Measurements from ENCODE around the gene SPAG4. TPM values are rescaled to one million over a fixed set of nuclear protein-coding genes. Genes with fewer than 3 reads are reported as not detected.
A peak's percentile ranks its signal among the peaks of the same experiment; 100 is the strongest.

Gene SPAG4
- total and polyA plus RNA-seq, 10 donors, result 2.5 to 32.1 (median 11.5) TPM

GRCh38 chr20:35600993-35601973 lies 14.3 kb upstream of the SPAG4 start:
- peaks cover 8 to 23% (median 19%) of the 10 kb centered on the region in 6 donors for H3K4me1 ChIP-seq
- H3K9me3 ChIP-seq, result no peaks in the 10 kb centered on the region
- DNase-seq, result peak; percentile 94
- H3K36me3 ChIP-seq, result no peaks in the 10 kb centered on the region
- intact Hi-C loops (cut with DNase I; ENCODE audit: low total_unique reads), result no loop called here
- H3K27ac ChIP-seq, result peak overlapping the region in 2 of 8 donors; percentile 17 to 56
- peak; percentile 78 to 84 (median 78) for TF ChIP-seq POLR2AphosphoS5 (IDR thresholded peaks at IDR 0.05)
- peak in 10 of 11 experiments; percentile 31 to 72 (median 54) for TF ChIP-seq CTCF (IDR thresholded peaks at IDR 0.05 in 8 of 11, conservative IDR thresholded peaks at IDR 0.05 in 3 of 11)
- no peak for TF ChIP-seq POLR2A (IDR thresholded peaks at IDR 0.05)
- H3K4me3 ChIP-seq, result peak overlapping the region; percentile 22 to 72 (median 46)
- peaks cover 0 to 44% (median 23%) of the 10 kb centered on the region in 7 donors for H3K27me3 ChIP-seq (replicated peaks in 1 of 7)
- 1 to 2% (median 1%) methylated on average over 45 to 103 of the region's 103 CpGs for WGBS, 5 donors

DNA sequence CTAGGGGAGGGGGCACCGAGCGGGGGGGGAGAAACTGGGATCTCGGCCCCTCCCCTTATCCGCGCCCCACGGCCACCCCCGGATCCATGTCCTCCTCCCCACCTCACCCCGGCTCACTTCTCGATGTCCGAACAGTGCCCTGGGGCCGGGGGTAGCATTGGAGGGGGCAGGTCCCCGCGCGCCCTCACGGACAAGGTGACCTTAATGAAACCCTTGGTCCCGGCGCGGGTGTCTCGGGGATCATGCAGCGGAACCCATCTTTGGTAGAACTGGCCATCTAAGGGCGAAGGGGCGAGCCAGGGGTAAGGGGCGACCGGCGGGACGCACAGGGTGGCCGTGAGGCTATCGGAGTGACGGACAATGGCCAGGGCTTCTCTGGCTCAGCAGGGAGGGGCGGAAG lies 13.6 kb upstream of the SPAG4 start:
- Histone ChIP-seq H3K4me1 (peaks cover 8 to 23% (median 19%) of the 10 kb centered on the region in 6 donors), H3K27me3 (replicated peaks in 1 of 7) (peaks cover 0 to 44% (median 23%) of the 10 kb centered on the region in 7 donors), H3K9me3 (no peaks in the 10 kb centered on the region), H3K36me3 (no peaks in the 10 kb centered on the region), H3K4me3 (peak overlapping the region; percentile 22 to 72 (median 46)), H3K27ac (peak overlapping the region in 2 of 8 donors; percentile 17 to 56)
- DNase-seq, result no peak
- intact Hi-C loops (cut with DNase I; ENCODE audit: low total_unique reads), result no loop called here
- 29 to 90% (median 32%) methylated on average over 2 to 30 of the region's 30 CpGs for WGBS, 5 donors
- TF ChIP-seq CTCF (IDR thresholded peaks at IDR 0.05 in 8 of 11, conservative IDR thresholded peaks at IDR 0.05 in 3 of 11), result no peak
- no peak for TF ChIP-seq POLR2A (IDR thresholded peaks at IDR 0.05)
- no peak for TF ChIP-seq POLR2AphosphoS5 (IDR thresholded peaks at IDR 0.05)

DNA sequence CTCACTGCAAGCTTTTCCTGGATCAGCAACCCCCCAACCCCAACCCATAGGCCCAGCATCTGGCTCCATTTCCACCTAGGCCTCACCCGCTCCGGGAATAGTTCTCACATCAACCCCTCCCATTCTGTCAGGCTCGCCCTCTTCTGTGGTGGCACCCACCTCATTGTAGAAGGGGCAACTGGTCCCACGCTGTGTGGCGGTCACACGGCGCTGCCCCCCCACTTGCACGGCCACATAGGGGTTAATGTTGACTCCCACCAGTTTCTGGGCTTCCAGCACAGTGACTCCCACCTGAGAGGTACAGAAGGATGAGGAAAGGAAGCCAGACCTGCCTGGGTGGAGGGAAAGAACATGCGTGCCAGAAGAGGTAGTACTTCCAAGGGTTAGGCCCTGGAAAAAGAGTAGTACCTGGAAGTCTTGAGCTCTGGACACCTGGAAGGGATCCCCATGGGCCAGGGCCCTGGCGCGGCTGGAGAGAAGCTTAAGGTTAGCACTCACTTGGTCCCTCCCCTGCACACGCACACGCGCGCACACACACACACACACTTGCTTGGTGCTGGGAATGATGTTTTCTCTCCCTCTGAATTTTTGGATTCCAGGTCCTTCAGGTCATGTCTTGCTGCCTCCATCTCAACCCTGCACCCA lies 12.7 kb upstream of the SPAG4 start:
- TF ChIP-seq CTCF (IDR thresholded peaks at IDR 0.05 in 8 of 11, conservative IDR thresholded peaks at IDR 0.05 in 3 of 11), result no peak
- no peak for TF ChIP-seq POLR2A (IDR thresholded peaks at IDR 0.05)
- TF ChIP-seq POLR2AphosphoS5 (IDR thresholded peaks at IDR 0.05), result no peak
- no peak overlapping the region for H3K27ac ChIP-seq
- DNase-seq, result peak; percentile 51
- 90 to 95% (median 93%) methylated on average over 14 to 15 of the region's 15 CpGs for WGBS, 5 donors
- peaks cover 0 to 44% (median 23%) of the 10 kb centered on the region in 7 donors for H3K27me3 ChIP-seq (replicated peaks in 1 of 7)
- no peak overlapping the region for H3K4me3 ChIP-seq
- H3K4me1 ChIP-seq, result peaks cover 8 to 23% (median 19%) of the 10 kb centered on the region in 6 donors
- no peaks in the 10 kb centered on the region for H3K9me3 ChIP-seq
- no peaks in the 10 kb centered on the region for H3K36me3 ChIP-seq
- intact Hi-C loops (cut with DNase I; ENCODE audit: low total_unique reads), result no loop called here
